HG03469 (cell line): ENCODE data around the gene FKBP1B.
A peak's percentile ranks its signal among the peaks of the same experiment; 100 is the strongest.
"Not testable (repeated sequence)": the region's sequence is repeated elsewhere in the genome, so short reads cannot be mapped to it uniquely, and the experiment has no call there.

Experiments used
- ATAC-seq: cut with Tn5 transposase; IDR thresholded peaks from one replicate; pipeline ENCODE4 v1.9.1; 2021; ENCODE audit warnings: mild to moderate bottlenecking, moderate library complexity, moderate number of reproducible peaks; ENCODE audit not compliant: unreplicated experiment

FKBP1B gene

DNA sequence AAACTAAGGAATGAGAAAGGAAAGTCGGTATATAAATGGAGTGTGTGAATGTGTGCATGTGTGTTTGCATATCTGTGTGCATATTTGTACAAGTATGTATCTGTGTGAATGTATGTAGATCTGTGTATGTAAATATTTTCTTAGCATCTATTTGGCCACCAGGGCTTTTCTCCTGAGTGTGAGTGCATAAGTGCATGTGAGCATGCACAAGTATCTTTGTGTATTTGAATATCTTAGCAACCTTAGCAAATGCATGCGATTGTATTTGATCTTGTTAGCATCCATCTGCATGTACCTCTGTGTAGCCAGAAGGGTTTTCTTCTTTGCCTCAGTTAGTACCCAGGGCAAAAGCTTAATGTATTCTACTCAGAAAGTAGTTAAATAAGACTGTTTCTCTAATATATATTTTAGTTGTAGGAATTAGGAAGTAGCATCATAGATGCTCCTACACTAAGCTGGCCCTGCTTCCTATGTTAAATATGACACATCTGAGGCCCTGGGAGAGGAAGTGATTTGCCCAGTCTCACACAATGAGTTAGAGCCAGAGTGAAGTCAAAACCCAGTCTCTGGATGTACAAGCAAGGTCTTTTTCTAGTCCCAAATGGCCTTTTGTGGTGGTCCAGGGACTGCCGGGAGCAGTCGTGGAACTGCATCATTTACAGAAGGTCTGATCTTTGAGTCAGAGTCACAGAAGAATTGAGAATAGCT, 9.2 kb downstream of the FKBP1B start:
- ATAC-seq, result no peak

DNA sequence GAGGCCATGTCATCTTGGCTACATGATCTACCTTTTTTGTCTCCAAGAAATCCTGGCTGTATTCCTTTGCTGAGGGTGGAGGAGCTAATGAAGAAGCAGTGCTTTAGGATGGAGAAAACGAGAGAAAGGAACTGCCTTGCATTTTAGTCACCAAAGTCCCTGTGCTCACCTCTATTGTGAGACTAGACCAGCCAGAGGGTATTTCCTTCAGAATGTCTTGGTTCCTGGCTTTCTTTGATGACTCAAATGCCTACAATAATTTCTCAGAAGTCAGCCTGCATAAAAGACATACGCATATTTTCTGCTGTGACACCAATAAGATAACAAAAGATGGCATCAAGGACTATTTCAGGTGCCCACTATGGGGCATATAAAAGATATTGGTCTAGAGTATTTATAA, 15.8 kb downstream of the FKBP1B start:
- no peak for ATAC-seq

DNA sequence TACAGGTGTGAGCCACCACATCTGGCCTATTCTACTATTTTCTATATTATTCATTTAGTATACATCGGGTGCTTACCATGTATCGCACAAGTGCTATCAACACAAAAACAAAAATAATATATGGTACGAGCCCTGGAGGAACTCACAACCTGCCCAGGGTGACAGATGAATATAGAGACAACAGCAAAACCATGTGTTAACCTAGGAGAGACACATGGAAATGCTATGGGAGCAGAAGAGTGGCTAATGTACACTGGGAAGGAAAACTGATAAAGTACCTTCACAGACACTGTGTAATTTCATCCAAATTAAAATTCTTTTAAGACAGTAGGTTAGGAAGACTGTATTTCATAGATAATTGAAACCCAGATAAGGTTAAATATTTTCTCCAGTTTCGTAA, 22.7 kb downstream of the FKBP1B start:
- no peak for ATAC-seq

DNA sequence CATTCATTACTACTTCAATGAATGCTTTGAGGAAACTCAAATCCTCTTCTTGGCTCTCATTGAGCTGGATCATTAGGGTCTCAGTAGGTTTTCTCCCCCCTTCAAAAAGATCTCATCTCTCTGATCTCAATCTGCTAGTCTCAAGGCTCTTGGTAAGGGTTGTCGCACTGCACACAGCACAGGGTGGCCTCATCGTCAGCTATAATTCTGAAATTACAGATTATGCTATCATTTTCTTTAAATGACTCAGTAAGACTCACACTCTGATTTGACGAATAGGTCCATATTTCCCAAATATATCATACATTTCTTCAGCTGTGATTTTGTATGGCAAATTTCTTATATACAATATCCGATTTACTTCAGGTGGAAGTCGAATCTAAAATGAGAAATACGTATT, 24.3 kb downstream of the FKBP1B start:
- no peak for ATAC-seq

DNA sequence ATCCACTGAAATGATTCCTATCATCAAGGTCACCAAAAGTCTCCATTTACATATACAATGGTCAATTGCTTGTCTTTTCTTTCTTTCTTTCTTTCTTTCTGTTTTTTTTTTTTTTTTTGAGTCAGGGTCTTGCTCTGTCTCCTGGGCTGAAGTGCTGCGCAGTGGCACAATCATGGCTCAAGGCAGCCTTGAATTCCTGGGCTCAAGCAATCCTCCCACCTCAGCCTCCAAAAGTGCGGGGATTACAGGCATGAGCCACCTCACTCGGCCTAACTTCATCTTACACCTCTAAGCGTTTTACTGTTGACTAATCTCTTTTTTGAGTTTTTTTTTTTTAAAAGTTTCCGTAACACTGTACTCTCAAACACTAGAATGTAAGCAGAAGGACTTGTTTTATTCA, 25.7 kb downstream of the FKBP1B start:
- no peak for ATAC-seq

DNA sequence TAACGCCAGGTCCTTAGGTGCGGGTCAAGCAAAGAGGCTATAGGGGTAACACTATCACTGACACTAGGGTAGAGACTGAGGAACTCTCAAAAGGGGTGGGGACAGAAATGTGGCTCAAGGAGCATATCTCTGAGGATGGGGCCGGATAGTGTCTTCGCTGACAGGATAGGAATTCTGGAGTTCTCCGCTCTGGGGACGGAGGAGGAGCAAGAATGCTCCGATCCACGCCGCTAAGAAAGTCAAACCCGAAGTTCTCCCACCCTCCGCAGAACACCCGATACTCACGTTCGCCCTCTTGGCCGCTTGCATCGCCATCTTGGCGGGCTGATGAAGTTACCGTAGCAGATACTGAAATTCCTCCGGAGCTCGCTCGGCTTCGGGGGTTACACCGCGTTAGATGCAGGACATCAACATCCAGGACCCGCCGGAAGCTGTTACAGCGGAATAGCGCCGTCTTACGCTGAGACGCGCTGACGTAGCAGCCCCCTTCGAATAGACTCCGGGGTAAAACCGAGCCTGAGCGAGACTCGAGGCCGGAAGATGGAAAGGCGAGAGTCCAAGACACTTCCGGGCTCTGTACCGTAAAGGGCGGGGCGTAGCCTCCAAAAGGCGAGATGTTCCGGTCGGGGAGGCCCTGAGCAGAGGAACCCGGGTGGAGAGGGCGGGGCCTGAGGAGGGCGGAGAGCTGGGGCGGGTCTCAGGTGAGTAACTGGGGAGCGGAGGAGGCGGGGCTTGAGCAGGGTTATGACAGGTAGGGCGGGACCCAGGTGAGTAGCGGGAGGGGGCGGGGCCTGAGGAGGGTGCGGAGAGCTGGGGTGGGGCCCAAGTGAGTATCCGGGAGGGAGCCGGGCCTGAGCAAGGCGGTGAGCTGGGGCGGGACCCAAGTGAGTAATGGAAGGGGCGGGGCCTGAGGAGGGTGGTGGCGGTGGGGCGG, 26.6 kb downstream of the FKBP1B start, which contains the start of gene SF3B6:
Gene SF3B6, minus strand, starts transcription at position 412 of the 934 bp plus-strand sequence. Its CDS starts 97 bp downstream, at position 315.
- ATAC-seq, result peak; percentile 91

DNA sequence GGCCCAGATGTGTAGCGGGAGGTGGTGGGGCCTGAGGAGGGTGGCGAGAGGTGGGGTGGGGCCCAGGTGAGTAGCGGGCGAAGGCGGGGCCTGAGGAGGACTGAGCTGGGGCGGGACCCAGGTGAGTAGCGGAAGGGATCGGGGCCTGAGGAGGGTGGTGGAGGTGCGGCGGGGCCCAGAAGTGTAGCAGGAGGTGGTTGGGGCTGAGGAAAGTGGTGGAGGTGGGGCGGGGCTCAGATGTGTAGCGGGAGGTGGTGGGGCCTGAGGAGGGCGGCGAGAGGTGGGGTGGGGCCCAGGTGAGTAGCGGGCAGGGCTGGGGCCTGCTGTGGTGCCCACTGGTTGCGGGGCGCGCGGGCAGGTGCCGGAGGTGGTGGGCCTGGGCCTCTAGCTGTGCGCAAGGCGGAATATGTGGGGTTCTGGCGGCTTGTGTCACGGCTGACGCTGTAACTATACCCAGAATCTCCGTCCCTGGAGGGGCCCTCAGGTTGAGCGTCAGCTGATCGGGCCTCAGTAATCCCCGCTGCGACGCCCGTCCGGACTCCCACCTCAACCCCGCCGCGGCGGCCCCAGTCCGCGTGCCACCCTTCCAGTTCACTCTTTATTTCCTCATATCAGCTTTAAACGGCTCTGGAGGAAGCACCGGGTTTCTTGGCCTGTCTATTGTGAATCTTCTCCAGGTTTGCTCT, 27.5 kb downstream of the FKBP1B start:
- ATAC-seq, result no peak

DNA sequence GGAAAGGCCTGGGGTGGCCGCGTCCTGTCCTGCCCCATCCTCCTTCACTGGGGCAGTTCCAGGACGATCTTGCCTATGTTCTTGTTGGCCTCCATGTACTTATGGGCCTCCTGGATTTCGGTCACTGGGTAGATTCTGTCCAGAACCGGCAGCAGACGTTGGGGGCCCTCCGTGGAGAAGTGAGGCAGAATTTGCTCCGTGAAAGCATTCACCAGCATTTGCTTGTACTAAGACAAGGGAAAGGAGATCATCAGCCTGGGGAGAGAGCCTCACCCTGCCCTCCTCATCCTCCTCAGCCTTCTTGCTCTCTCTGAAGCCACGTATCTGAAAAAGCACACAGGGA, 28.0 kb downstream of the FKBP1B start:
- no peak for ATAC-seq

DNA sequence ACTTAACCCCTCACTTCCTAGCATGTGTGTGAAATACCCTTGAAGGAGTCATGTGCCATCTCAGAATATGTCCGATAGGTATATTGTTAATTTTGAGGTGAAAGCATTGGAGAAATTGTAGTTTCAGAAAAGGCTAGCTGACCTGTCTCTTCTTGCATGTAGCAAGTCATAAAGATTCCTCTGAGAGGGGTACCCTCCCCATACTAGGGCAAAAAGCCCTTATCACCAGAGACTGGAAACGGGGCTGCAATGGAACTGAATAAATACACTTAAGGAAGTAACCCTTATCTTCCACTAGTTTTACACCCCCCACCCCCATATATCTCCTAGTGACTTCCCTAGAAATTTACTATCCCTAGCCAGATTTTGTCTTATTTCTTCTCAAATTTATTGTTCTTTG, 28.3 kb downstream of the FKBP1B start:
- no peak for ATAC-seq

DNA sequence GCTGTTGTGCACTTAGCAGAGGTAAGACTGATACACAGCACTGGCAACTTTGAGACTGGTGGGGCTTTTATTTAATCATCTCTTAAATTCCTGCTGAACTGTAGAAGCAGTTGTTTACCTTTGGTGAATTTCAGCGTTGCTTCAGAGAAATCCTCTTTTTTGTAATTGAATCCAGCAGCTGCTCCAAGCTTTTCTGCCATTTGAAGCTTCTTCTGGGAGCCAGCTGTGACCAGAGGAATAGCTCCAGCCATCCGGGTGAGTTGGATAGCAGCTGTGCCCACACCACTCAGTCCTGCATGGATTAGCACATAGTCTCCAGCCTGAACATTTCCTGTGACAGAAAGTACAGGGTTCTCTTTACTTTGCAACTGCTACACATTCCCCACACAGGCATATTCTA, 31.2 kb downstream of the FKBP1B start:
- no peak for ATAC-seq

DNA sequence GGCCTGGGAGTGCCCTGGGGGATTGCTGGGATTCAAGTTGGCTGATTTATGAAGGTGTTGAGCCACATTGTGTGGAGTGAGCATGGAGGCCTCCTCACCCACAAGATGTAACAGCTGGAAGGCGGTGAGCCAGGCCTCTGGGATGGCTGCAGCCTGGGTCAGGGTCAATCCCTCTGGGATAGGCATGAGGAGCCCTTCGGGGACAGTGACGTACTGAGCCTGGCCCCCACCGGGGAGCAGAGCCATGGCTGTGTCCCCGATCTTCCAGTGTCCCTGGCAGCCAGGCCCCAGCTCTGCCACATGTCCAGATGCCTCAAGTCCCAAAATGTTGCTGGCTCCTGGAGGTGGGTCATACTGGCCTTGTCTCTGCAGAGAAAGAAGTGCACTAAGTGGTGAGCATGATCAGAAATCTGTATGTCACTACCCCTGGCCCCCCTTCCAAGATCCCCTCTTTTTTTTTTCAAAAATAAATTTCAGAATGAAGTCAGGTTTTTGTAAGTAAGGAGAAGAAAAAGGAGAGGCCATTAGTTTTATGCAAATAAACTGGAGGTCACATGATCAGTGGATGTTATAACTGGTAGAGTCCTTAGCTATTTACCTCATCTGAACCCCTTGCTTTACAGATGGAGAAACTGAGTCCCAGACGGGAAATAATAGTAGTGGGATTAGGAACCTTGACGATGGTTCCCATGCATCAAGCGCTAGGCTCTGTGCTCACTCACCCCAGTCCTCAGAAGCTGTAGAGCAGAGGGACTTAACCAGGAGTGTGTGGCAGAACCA, 33.4 kb downstream of the FKBP1B start:
- ATAC-seq, result no peak

DNA sequence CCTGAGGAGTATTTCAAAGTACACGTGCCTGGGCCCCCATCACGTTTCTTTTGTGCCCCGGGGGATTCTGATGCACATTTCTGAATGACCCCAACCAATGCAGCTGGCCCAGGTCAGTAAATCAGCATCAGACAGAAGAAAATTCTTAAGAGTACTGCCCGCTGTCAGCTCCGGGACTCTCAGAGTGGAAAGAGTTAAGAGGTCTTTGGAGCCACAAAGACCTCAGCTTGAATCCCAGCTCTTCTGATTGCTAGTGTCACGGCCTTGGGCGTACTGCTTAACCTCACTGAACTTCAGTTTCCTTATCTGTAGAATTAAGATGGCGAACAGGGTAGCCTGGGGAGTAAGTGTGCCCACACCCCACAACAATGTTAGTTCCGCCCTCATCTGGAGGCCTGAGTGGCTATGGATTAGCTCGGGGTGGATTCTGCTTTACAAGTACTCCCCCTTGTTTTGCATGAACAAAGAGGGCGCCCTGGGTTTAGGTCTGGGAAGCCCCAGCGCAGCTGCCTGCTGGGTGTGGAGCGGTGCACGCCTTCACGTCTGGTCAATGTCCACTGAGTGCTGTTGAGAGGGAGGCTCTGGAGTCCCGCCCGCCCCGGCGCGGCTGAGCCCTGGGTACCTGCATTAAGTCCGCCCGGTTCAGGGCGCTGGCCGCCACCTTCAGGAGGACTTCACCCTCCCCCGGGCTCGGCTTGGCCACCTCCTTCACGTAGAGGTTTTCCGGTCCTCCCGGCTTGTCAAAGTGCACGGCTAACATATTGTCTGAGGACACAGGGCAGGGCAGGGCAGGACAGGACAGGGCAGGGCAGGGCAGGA, 34.2 kb downstream of the FKBP1B start:
- peak; percentile 78 for ATAC-seq

DNA sequence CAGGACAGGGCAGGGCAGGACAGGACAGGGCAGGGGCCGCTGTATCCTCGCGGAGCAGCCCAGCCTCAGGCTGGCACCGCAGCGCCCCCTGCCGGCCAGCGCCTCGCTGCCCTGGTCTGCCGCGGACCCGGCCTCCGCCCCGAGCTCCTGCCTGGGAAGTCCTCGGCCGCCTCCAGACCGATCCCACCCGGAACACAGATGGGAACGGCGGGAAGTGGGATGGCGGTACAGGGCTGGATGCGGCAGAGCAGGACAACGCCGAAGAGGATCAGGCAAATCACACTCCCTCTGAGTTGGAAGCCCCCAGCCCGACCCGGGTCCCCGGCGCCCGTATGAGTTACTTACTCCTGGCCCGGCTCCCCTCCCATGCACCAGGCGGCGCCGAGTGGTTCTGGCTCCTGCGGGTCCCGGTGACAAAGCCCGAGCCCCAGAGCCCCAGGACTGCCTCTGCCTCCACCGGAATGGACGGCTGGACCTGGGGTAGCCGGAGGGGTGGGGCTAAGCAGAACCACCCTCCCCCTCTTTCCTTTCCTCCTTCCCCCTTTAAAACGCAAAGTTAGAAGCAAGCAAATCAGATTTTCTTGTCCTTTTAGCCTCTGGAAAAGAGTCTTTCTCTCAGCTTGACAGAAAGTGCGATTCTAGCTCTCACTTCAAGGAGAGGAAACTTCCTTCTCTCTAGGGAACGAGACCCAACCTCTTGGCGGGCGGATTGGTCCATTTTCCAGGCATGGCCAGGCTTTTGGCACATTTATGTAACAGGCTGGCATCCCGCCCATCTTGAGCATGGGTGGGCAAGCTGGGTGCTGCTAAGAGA, 35.1 kb downstream of the FKBP1B start, which contains the start of gene TP53I3:
Gene TP53I3, minus strand, starts transcription at position 449 of the 814 bp plus-strand sequence. CDS start 508 bp downstream, outside the sequence.
- ATAC-seq, result peak; percentile 42

DNA sequence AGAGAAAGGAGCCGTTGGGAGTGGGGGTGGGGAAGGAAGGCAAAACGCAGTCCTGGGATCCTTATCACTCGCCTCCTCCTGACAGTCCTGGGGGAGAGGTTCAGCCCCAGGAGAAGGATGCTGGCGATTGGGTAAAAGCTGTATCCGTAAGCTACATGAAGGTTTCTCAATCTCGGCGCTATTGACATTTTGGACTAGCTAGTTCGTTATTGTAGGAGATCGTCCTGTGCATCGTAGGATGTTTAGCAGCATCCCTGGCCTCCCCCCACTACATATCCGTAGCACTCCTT, 35.6 kb downstream of the FKBP1B start:
- ATAC-seq, result no peak

DNA sequence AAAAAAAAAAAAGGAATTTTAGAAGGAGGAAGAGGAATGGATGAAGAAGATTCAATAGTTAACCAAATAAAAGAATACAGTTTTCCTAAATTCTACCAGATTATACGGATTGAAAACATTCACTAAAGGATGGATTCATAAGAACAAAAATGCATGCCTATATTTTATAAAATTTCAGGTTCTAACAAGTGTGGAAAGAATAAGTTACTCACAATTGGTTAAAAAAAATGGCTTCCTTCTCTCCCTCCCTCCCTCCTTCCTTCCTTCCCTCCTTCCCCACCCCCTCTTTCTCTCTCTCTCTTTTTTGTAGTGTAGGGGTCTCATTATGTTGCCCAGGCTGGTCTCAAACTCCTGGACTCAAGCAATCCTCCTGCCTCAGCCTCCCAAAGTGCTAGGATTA, 36.7 kb downstream of the FKBP1B start:
- ATAC-seq, result no peak

DNA sequence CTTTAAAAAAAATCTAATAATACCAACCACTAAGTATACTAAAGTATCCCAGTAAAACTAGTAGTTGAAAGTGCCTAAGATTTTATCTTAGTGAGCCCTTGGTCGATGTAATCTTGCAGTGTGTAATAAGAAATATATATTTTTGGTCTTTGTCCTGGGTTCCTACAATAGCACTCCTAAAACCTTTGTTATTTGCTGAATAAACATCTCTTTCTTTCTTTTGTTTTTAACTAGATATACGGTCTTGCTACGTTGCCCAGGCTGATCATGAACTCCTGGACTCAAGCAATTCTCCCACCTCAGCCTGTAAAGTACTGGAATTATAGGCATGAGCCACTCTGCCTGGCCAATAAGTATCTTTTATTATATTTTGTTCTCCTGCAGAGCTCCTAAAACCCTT, 37.5 kb downstream of the FKBP1B start:
- no peak for ATAC-seq

DNA sequence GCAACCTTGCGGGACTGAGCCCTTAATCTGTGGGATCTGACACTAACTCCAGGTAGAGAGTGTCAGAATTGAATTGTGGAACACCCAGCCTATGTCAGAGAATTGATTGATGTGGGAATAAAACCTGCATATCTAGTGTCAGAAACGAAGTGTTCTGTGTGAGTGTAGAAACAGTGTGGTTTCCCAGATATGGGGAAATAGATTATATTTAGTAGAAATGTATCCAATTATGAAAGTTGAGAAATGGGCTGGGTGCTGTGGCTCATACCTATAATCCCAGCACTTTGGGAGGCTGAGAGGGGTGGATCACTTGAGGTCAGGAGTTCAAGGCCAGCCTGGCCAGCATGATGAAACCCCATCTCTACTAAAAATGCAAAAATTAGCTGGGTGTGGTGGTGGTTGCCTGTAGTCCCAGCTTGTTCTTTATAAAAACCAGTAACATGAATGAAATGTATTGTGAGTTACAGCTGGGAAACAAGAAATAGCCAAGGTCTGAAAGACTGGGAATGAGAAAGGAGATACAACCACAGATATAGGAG, 39.3 kb downstream of the FKBP1B start:
- ATAC-seq, result no peak

DNA sequence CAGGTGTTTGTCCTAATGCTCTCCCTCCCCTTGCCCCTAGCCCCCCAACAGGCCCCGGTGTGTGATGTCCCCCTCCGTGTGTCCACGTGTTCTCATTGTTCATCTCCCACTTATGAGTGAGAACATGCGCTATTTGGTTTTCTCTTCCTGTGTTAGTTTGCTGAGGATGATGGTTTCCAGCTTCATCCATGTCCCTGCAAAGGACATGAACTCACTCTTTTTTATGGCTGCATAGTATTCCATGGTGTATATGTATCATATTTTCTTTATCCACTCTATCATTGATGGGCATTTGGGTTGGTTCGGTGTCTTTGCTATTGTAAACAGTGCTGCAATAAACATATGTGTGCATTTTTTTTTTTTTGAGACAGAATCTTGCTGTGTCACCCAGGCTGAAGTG, 43.7 kb downstream of the FKBP1B start:
- ATAC-seq, result not testable (repeated sequence)

DNA sequence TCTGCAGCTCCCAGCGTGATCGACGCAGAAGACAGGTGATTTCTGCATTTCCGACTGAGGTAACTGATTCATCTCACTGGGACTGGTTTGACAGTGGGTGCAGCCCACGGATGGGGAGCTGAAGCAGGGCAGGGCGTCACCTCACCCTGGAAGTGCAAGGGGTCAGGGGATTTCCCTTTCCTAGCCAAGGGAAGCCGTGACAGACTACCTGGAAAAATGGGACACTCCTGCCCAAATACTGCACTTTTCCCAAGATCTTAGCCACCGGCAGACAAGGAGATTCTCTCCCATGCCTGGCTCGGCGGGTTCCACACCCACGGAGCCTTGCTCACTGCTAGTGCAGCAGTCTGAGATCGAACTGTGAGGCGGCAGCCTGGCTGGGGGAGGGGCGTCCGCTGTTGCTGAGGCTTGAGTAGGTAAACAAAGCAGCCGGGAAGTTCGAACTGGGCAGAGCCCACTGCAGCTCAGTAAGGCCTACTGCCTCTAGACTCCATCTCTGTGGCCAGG, 45.7 kb downstream of the FKBP1B start:
- ATAC-seq, result not testable (repeated sequence)
